DOHH2 (cell line): ENCODE measurements around the gene RIN3.

Experiments
- H3F3A ChIP-seq: fragments of 200-600 bp; sonication (generic), shearing (Covaris generic); 2 replicates; pipeline ENCODE4 v1.6.0; 2016; ENCODE audit warnings: antibody characterized with exemption, mild to moderate bottlenecking; ENCODE audit not compliant: control insufficient read depth, insufficient read depth
- H3K27ac ChIP-seq: fragments of 200-600 bp; sonication (generic); 2 replicates; pipeline ENCODE4 v1.5.1; 2014; ENCODE audit warnings: low read depth, mild to moderate bottlenecking, low read length, moderate library complexity
- H3K27me3 ChIP-seq: fragments of 200-600 bp; sonication (generic); 2 replicates; pipeline ENCODE4 v1.6.1; 2014; ENCODE audit warnings: mild to moderate bottlenecking, low read length, mixed read lengths; ENCODE audit not compliant: control insufficient read depth
- H3K36me3 ChIP-seq: fragments of 200-600 bp; sonication (generic); 2 replicates; pipeline ENCODE4 v1.6.1; 2014; ENCODE audit warnings: mild to moderate bottlenecking, low read length, moderate library complexity, mixed read lengths; ENCODE audit not compliant: control insufficient read depth
- H3K4me1 ChIP-seq: fragments of 200-600 bp; sonication (generic); 2 replicates; pipeline ENCODE4 v1.6.1; 2014; ENCODE audit warnings: mild to moderate bottlenecking, low read length, mixed read lengths; ENCODE audit not compliant: control insufficient read depth
- H3K4me2 ChIP-seq: fragments of 200-600 bp; sonication (generic); 2 replicates; pipeline ENCODE4 v1.6.0; 2014; ENCODE audit warnings: mild to moderate bottlenecking, low read length, moderate library complexity
- H3K4me3 ChIP-seq: fragments of 200-600 bp; sonication (generic); 2 replicates; pipeline ENCODE4 v1.5.1; 2014; ENCODE audit warnings: mild to moderate bottlenecking, low read length, mixed read lengths
- H3K79me2 ChIP-seq: fragments of 200-600 bp; sonication (generic); 2 replicates; pipeline ENCODE4 v1.6.1; 2014; ENCODE audit warnings: mild to moderate bottlenecking, low read length, mixed read lengths; ENCODE audit not compliant: control insufficient read depth
- H3K9me2 ChIP-seq: fragments of 200-600 bp; sonication (generic); replicated peaks from 2 replicates; pipeline ENCODE4 v1.6.1; 2014; ENCODE audit warnings: mild to moderate bottlenecking, low read length, mixed read lengths; ENCODE audit not compliant: control insufficient read depth
- H3K9me3 ChIP-seq: fragments of 200-600 bp; sonication (generic); 2 replicates; pipeline ENCODE4 v1.6.1; 2014; ENCODE audit warnings: antibody characterized with exemption, low read length, mixed read lengths; ENCODE audit not compliant: control insufficient read depth, insufficient read depth
- H4K20me1 ChIP-seq: fragments of 200-600 bp; sonication (generic); 2 replicates; pipeline ENCODE4 v1.6.0; 2014; ENCODE audit warnings: low read depth, mild to moderate bottlenecking, antibody characterized with exemption, low read length, moderate library complexity; ENCODE audit not compliant: control insufficient read depth, insufficient read depth
- EZH2phosphoT487 ChIP-seq: fragments of 200-600 bp; sonication (generic); IDR thresholded peaks from 2 replicates; pipeline ENCODE4 v1.6.1; 2017; ENCODE audit warnings: borderline replicate concordance, mild to moderate bottlenecking, antibody characterized with exemption, low read length, moderate library complexity, mixed read lengths
- TF ChIP-seq, protein P1 (sequence below): fragments of 200-600 bp; sonication (generic); IDR thresholded peaks from one replicate; pipeline ENCODE4 v1.5.1; 2014; ENCODE audit warnings: antibody characterized with exemption, mild to moderate bottlenecking, low read depth, low read length; ENCODE audit not compliant: poor library complexity, severe bottlenecking

Gene RIN3

DNA sequence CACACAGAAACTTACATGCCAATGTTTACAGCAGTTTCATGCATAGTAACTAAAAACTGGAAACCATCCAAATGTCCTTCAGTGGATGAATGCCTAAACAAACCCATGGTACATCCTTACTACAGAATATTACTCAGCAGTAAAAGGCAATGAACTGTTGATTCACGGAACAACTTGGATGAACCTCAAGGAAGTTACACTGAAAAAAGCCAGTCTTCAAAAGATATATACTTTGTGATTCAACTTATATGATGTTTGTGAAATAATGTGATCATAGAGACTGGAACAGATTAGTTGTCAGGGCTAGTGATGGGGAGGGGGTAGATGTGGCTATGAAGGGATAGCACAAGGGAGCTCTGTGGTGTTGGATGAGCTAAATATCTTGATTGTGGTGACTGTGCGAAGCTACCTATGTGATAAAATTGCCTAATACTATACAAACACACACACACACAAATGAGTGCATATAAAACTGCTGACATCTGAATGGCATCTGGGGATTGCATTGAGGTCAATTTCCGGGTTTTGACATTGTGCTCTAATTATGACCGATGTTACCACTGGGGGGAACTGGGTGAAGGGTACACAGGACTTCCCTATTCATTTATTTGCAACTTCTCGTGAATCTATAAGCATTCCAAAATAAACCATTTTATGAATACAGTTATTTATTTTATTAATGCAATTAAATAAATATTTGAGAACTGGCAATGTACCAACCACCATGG lies 94.3 kb downstream of the RIN3 start:
- Histone ChIP-seq H3K4me1 (no peaks in the 10 kb centered on the region), H3K4me3 (no peak overlapping the region), H3K27me3 (no peaks in the 10 kb centered on the region; the same call in 1 of the 2 replicates), H3K27ac (no peak overlapping the region), H4K20me1 (no peaks in the 10 kb centered on the region), H3F3A (no peaks in the 10 kb centered on the region), H3K9me3 (no peaks in the 10 kb centered on the region), H3K79me2 (no peaks in the 10 kb centered on the region), H3K4me2 (no peak overlapping the region), H3K36me3 (no peaks in the 10 kb centered on the region), H3K9me2 (no peaks in the 10 kb centered on the region)
- TF ChIP-seq EZH2phosphoT487, result no peak
- TF ChIP-seq, protein P1, sequence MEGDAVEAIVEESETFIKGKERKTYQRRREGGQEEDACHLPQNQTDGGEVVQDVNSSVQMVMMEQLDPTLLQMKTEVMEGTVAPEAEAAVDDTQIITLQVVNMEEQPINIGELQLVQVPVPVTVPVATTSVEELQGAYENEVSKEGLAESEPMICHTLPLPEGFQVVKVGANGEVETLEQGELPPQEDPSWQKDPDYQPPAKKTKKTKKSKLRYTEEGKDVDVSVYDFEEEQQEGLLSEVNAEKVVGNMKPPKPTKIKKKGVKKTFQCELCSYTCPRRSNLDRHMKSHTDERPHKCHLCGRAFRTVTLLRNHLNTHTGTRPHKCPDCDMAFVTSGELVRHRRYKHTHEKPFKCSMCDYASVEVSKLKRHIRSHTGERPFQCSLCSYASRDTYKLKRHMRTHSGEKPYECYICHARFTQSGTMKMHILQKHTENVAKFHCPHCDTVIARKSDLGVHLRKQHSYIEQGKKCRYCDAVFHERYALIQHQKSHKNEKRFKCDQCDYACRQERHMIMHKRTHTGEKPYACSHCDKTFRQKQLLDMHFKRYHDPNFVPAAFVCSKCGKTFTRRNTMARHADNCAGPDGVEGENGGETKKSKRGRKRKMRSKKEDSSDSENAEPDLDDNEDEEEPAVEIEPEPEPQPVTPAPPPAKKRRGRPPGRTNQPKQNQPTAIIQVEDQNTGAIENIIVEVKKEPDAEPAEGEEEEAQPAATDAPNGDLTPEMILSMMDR, result no peak

DNA sequence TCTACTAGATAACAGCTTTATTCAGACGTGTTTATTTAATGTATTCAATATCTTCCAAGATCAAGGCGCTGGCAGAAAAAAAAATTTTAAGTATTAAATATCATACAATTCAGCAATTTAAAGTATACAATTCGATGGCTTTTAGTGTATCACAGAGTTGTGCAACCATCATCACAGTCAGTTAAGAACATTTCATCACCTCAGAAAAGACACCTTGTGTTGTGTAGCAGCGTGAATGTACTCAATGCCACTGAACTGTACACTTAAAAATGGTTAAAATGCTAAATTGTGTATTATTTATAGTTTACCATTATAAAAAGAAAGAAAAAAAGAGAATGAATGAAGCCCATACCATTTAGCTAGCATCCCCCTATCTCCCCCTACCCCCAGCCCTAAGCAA lies 96.4 kb downstream of the RIN3 start:
- Histone ChIP-seq H4K20me1 (no peaks in the 10 kb centered on the region), H3K4me1 (no peaks in the 10 kb centered on the region), H3K79me2 (no peaks in the 10 kb centered on the region), H3K9me2 (no peaks in the 10 kb centered on the region), H3K27me3 (no peaks in the 10 kb centered on the region), H3K36me3 (no peaks in the 10 kb centered on the region), H3F3A (no peaks in the 10 kb centered on the region), H3K4me3 (no peak overlapping the region), H3K27ac (no peak overlapping the region), H3K4me2 (no peak overlapping the region), H3K9me3 (no peaks in the 10 kb centered on the region)
- TF ChIP-seq, protein P1, result no peak
- TF ChIP-seq EZH2phosphoT487, result no peak

DNA sequence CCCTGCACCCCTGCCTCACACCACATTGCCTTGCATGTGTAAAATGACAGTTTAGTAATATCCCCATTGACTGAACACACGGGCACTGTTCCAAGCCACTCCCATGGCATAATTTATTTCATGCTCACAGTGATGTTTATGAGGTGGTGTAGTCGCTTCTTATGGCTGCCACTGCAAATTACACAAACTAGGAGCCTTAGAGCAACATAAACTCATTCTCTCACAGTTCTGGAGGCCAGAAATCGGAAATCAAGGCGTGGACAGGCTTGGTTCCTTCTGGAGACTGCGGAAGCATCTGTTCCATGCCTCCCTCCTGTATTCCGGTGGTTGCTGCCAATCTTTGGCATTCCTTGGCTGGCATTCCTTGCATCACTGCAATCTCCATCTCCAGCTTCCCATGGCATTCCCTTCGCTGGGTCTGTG lies 97.3 kb downstream of the RIN3 start:
- H3K27ac ChIP-seq, result no peak overlapping the region

More for the DNA sequence above, 97.3 kb downstream of the RIN3 start:
- Histone ChIP-seq H3K9me2 (no peaks in the 10 kb centered on the region), H4K20me1 (no peaks in the 10 kb centered on the region), H3K27me3 (no peaks in the 10 kb centered on the region), H3F3A (no peaks in the 10 kb centered on the region), H3K4me1 (no peaks in the 10 kb centered on the region), H3K9me3 (no peaks in the 10 kb centered on the region), H3K36me3 (no peaks in the 10 kb centered on the region), H3K4me2 (no peak overlapping the region), H3K4me3 (no peak overlapping the region), H3K79me2 (no peaks in the 10 kb centered on the region)
- TF ChIP-seq, protein P1, result no peak
- no peak for TF ChIP-seq EZH2phosphoT487
